C1 segment of cervical spinal cord (tissue), 14 donors: ENCODE data around the gene OR1M1.

Source experiments
- DNase-seq, 14 donors: peaks; one replicate each; lab custom pipeline; 2025; lab: John Stamatoyannopoulos, UW

OR1M1 gene

DNA sequence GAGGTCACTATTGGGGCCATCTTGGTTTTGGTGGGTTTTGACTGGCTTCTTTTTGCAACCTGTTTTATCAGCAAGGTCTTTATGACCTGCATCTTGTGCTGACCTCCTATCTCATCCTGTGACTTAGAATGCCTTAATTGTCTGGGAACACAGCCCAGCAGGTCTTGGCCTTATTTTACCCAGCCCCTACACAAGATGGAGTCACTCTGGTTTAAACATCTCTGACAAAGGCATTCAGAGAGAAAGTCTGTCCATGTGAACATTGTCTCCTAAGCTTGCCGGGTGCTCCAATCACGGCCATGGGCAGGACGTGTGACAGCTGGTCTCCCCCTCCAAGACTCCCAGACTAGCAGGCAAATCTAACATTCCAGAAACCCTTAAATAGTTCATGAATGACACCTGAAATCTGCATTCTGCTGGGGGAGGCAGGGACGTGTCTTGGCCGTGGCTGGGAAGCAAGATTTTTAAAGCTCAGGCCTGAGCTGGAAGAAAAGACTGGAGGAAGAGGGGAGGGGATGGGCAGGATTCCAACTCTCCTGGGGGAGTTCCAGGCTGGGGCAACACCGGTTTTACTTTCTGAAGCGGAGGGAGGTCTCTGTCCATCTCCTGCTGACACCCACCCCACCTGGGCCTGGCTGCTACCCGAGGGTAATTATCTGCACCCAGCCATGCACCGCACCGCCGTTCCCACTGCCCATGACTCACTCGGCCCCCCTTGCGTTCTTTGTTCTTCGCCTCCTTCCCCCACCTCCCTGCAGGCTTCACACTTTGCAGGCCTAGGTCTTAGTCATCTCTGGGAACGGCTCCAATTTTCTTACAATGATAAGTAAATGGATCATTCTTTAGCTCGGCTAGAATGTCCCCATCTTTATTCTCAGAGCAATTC, 11.6 kb upstream of the OR1M1 start:
- DNase-seq, result peak in 9 of 14 donors; percentile 1 to 81 (median 25)

DNA sequence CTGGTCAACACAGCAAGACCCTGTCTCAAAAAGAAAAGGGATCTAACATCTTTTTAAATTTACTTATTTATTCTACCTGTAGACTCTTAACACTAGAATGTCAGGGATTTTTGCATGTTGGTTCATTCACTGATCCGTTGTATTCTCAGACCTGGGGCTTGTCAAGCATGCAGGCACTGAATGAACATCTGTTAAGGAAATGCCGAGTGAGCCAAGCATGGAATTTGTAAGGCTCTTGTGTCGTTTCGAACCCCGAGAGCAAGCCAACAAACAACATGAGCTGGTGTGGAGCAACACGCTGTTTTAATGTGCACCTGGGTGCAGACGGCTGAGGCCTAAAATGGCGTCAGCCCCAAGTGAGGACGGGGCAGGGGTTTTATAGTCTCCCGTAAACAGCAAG, 10.0 kb upstream of the OR1M1 start:
- DNase-seq, result no peak

DNA sequence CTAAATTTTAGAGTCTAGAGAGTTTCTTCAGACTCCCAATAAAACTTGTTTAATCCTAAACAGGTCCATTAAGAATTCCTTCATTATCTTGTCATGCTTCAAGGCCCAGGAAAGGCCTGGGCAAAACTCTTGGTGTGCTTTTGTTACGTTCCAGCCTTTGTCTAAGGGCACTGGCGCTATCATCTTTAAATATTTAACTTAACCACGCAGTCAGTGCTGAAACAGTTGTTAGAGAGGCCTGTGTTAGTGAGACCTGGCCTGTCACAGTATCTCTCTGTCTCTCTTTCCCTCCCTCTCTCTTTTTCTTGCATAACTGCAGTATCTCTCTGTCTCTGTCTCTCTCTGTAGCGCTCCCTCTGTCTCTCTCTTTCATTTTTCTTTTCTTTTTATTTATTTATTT, 8.2 kb upstream of the OR1M1 start:
- no peak for DNase-seq

DNA sequence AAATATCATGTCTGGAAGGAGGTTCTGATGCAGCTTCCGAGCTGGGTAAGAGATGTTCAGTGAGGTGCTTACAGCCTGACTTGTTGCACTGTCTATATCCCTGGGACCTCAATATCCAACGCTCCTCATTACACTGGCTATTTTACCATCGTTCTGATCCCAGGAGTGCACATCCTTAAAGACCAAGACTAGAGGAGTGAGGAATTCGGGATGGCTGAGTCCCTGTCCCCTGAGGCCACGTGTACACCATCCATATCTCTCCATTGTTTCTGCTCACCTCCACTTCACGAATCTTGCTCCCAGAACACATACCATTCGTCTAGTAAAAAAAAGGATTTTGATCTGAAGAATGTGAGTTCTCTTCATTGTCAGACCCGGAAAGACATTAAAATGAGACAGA, 20.5 kb downstream of the OR1M1 start, which contains the start of gene OR7G2:
OR7G2 (minus strand) TSS at position 101 of the 400 bp plus-strand sequence. CDS start 4,232 bp downstream, outside the sequence.
- DNase-seq, result no peak

DNA sequence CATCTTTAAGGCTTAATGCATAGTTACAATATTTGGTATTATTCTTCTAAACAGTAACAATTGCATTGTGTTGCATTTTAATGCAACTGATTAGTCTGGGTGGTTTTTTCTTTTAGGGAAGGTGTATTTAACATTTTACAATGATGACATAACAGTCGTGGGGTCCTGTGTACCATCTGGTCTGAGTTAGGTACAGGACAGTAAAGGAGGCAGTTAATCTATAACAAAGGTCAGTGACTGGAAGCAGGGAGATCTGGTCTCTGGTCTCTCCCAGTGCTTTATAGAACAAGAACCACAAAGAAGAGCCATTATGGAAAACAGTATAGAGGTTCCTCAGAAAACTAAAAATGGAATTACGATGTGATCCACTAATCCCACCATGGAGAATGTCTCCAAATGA, 23.1 kb downstream of the OR1M1 start:
- DNase-seq, result no peak

DNA sequence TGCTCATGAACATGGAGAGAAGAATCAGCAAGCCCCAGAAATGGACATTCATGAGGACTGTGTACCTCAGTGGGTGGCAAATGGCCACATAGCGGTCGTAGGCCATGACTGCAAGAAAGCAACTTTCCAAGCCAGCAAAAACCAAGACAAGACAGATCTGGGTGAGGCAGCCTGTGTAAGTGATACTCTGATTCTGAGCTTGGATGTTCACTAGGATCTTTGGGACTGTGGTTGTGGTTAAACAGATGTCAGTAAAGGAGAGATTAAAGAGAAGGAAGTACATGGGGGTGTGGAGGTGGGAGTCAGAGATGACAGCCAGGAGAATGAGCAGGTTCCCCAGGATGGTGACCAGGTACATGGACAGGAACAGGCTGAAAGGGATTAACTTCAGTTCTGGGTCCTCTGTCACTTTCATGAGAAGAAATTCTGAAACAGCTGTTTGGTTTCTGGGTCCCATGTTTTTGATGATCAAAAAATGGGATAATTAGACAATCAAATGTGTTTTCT, 28.5 kb downstream of the OR1M1 start, which contains the start of gene OR7G1:
OR7G1 (minus strand) TSS at position 457 of the 507 bp plus-strand sequence; CDS start at position 457, 0 bp downstream.
- no peak for DNase-seq

DNA sequence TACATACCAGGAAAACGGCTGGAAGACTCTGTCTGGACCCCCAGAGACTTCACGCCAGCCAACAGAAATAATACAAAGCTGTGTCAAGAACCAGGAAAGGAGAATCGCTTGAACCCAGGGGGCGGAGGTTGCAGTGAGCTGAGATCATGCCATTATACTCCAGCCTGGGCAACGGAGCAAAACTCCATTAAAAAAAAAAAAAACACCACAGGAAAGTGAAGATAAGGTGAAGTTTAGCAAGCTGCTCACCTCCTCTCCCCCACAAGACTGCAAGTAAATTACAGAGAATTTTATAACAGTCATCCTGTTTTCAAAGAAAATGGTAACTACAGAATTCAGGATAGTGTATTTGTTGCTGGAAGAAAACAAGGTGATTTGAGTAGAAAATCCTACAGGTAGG, 29.7 kb downstream of the OR1M1 start:
- DNase-seq, result no peak

DNA sequence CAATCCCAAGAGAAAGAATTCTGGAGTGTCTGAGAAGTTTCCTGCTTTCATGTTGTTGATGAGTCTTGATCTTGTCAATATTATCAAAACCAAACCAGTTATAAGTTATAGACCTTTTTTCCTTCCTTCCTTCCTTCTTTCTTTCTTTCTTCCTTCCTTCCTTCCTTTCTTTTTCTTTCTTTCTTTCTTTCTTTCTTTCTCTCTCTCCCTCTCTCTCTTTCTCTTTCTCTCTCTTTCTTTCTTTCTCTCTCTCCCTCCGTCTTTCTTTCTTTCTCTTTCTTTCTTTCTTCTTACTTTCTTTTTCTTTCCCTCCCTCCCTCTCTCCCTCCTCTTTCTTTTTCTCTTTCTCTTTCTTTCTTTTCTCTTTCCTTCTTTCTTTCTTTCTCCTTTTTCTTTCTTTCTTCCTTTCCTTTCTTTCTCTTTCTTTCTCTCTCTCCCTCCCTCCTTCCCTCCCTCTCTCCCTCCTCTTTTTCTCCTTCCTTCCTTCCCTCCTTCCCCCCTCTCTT, 40.1 kb downstream of the OR1M1 start, which contains the start of gene OR7G3:
OR7G3 (minus strand) TSS at position 51 of the 506 bp plus-strand sequence; CDS start at position 51, 0 bp downstream.
- no peak for DNase-seq

DNA sequence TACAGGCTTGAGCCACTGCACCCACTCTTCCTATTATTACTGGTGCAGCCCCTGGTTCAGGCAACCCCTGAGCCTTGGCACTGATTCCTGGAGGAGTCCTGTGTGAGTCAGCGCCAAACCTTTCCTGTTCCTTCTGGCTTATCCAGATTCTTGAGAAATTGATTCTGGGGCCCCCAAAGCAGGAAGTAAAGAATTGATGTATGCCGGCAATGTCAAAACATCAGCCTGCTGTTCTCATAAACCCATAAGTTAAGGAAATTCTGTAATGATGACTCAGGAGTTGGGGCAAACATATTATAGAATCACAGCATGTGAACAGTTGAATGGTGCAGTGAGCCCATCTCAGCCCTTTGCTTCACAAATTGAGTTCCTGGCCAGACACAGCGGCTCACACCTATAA, 41.3 kb downstream of the OR1M1 start:
- no peak for DNase-seq

DNA sequence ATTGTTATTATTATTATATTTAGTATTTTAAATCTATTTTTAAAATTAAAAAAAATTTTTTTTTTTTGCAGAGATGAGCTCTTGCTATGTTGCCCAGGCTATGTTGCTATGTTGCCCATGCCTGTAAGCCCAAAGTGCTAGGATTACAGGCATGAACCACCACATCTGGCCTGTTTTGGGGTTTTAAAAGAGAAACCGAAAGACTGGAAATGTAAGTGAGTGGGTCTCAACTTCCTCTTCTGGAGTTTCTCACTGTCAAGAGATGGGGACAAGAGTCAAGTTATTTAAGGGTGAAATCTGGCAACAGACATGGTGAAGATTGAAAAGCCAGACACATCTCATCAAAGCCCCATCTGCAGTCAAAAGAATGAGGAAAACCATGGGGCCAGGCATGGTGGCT, 44.1 kb downstream of the OR1M1 start:
- DNase-seq, result no peak

DNA sequence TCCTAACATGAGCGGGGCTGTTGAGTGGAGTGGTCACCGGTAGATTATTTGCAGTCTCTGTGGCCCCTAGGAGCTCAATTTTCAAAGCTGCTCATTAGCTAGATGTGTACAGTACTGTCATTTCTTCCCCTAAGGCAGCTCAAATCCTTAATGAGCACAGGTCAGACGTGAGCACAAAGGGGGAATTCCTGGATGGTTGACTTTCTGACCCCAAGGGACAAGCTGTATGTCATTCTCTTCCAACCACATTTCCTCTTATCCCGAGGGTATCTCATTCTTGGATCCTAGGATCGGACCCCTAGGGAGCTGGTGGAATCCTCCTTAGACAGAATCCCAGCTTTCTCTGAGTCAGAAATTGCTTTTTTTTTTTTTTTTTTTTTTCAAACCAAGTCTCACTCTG, 45.6 kb downstream of the OR1M1 start:
- no peak for DNase-seq

DNA sequence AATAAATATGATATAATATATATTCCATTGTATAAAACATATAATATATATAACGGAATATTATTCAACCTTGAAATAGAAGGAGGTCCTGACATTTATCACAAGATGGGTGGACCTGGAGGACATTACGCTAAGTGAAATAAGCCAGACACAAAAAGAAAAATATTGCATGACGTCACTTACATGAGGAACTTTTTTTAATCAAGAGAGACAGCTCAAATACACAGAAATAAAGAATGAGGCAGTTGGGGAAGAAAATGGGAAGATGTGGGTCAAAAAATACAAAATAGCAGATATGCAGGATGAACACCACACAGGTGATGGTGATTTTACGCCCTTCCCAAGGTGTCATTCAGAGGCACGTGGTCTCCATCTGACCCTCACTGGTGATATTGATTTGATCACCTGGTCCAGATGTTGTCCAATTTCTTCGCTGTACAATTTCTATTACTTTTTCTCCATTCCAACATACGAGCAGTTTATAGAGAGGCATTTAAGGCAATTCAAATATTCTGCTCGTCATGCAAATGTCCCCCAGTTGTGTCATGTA, 52.8 kb downstream of the OR1M1 start:
- no peak for DNase-seq

DNA sequence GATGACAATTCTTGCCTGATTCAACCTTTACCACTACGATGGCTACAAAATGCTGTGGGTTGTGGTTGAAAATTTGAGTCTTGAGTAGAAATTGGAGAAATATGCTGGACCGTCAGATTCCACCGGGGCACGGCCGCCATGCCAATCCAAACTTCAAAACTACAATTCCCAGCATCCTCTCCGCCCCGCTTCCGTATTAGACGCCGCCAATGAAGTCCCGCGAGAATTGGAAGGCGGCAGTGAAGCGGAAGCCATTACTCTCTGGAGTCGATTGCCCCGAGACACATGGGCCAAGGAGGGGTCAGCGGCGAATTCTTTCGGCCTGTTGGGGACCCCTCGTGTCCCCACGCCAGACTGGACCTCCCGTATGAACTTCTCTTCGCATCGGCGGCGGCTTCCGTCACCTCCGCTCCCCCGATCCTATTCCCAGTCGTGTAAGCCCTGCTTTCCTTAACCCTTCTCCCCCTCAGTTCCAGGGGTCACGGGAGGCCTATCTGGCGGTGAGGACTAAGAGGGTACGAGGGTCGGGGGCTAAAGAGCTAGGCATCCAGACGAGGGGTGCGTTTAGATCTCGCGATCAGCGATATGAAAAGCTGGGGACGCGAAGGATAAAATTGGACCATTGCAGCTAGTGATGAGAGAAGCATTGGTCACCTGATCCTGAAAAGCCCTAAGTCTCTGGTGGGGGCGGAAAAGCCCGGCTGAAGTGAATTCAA, 53.5 kb downstream of the OR1M1 start, which contains the start of gene ZNF317:
ZNF317 (plus strand) TSS at position 239 of the 716 bp plus-strand sequence. CDS start 15,620 bp downstream, outside the sequence.
- peak; percentile 62 to 90 (median 84) for DNase-seq

DNA sequence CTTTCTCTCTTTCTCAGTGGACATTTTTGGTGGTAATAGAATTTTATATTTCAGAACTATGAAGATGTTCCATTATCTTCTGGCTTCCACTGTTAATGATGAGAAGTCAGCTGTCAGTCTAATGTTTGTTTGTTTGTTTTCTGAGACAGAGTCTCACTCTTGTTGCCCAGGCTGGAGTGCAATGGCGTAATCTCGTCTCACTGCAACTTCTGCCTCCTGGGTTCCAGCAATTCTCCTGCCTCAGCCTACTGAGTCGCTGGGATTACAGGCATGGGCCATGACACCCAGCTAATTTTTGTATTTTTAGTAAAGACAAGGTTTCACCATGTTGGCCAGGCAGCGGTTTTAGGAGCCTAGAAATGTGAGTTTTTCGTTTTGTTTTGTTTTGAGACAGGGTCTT, 58.1 kb downstream of the OR1M1 start:
- DNase-seq, result no peak
